GM21390 (cell line): ENCODE measurements around the gene CHD2.
A peak's percentile ranks its signal among the peaks of the same experiment; 100 is the strongest.

Experiments
- ATAC-seq: cut with Tn5 transposase; IDR thresholded peaks from one replicate; pipeline ENCODE4 v1.9.1; 2021; ENCODE audit not compliant: unreplicated experiment

Gene CHD2

DNA sequence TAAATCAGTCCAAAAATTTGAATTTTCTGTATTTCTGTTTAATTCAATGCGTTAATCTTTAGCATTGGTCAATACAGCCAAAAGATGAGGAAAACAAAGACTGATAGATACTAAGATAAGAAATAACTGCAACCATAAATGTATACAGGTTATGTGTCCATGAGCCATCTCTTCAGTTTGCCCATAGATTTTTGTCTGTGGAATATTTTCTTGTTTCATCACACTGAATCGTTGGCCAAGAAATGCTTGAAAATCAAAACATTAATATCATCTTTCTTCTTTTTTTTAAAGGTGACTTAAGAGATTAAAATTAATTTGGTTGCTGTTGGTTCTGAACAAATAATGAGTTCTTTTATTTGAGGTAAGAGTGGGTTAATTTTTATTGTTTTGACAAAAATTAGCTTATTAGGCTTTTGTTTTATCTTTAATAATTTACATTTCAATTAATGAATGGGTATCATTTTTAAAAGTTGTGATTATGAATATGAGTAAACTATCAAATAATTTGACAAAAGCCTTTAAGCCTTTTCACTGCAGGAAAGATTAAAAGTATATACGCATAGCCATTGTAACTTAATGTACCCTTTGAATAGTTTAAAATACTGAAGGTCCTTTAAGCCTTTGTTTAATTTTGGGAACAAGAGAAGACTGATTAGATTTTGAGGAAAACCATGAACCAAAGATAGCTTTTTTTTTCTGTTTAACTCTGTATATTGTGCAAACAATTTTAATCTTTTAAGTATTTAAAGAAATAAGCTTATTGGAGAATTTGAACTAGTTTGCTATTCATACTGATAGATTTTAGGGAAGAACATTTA is 14.7 kb upstream of the CHD2 start:
- ATAC-seq = no peak

DNA sequence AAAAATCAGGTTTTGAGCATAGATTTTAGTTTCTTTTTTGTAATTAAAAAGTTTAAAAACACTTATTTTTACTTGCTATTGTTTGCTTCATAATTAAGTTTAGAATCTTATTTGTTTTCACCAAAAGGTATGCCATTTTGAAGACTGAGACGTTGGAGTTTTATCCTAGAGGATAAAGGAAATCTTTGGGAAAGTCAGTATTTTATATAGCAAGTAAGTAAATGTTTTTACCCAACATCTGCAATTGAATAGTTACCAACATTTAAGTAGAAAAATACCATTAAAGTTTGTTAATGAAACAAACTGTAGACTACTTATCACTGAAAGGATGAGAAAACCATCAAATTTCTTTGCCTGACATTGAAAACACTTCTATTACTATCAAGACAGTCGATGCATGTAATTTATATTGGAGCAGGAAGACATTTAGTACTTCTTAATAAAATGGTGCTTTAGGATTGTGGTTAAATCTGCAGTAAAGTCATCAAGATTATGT is 14.0 kb upstream of the CHD2 start:
- ATAC-seq = no peak

DNA sequence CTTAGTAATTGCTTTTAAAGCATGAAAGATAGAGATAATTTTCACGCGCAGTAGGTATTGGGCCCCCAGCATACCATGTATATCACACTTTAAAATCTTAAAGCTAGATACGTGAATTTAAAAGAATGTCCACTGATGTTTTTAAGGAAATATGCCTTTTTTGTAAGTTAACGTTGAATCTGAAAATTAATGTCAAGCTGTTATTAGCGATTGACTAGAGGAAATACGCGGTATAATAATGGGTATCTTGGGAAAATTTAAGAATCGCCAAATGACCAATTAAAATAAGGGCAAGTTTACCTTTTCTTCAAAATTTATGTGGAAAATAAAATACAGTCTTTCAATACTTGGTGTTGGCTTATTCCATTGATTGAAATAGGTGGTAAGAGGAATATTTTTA is 13.3 kb upstream of the CHD2 start:
- no peak for ATAC-seq

- no peak for ATAC-seq
Observed at GRCh38 chr15:92887869-92888268, 12.3 kb upstream of the CHD2 start.

- ATAC-seq = no peak
Observed at GRCh38 chr15:92889390-92890107, 10.6 kb upstream of the CHD2 start.

GRCh38 chr15:92891533-92892200 is 8.5 kb upstream of the CHD2 start:
- no peak for ATAC-seq

- no peak for ATAC-seq
Observed at GRCh38 chr15:92892201-92892555, 7.9 kb upstream of the CHD2 start.

- no peak for ATAC-seq
Observed at GRCh38 chr15:92893200-92893599, 6.9 kb upstream of the CHD2 start.

DNA sequence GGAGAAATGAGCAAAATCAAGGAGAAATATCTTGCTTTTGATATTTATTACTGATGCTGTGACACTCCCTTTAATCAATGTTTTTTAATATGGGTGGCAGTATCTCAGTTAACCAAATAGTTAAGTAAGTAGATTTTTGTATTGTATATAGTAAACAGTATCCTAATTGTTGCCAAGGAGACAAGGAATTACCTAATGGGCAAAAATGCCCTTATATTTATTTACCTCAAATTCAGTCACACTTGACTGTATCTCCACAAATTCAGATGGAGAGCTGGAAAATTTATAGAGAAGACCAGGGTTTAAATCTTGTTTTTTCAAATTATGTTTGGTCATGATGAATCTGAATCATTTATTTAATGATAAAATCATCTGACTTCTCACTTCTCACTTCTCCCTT is 3.6 kb upstream of the CHD2 start:
- no peak for ATAC-seq

GRCh38 chr15:92897620-92898019 is 2.5 kb upstream of the CHD2 start:
- ATAC-seq = no peak

DNA sequence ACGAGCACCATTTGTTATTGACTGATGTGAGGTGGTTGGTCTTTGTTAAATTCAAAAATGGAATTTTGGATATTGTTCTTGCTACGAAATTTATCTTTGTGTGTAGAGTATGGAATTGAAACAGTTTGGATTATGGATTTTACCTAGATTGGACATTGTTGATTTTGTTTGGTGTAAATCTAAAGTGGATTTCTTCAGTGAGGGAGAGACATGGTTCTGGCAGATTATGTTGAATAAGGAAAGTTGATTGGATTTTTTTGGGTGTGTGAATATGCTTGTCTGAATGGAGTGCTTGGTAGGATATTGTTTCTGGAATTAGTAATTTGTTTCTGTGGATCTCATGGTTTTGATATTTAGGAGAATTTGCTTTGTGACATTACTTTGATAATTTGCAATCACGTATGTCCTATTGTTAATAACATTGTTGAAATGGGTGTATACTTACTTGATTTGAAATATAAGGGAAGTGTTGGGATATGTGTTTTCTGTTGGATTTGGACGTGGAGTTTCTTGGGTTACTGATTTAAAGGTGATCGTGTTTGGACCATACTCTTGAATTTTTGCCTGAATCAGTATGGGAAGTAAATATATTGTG is 1.0 kb upstream of the CHD2 start:
- ATAC-seq = no peak

DNA sequence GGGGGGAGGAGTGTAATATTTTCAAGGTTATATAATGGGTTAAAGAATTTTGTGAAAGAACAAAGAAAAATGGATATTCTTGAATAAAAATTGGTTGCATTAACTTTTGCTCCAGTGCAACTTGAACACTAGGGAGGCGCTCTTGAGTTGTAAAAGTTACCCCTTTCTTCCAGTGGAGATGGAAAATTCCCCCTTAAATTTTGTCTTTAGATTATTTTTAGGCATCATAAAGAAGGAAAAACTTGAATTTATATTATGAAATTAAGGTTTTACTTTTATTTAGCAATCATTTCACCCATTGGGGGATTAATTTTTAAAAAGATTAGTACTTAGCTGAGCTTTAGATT is 550 bp upstream of the CHD2 start:
- no peak for ATAC-seq

DNA sequence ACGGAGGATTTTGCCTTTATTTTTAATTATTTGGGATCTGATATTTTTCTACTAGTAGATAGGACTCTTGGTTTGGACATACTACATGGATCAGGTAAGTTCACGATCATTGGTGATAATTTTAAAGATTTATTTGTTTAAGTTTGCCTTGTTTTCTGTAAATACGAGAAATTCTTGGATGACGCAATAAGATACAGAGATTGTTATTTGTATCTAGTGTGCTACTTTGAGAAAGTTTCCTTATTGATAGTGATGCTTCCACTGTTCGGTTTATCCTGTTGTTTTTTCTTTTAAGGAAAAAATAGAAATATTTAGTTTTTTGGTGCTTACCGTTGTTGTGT is 577 bp downstream of the CHD2 start:
- ATAC-seq = no peak

- no peak for ATAC-seq
Observed at GRCh38 chr15:92901072-92901761, 1.1 kb downstream of the CHD2 start.

DNA sequence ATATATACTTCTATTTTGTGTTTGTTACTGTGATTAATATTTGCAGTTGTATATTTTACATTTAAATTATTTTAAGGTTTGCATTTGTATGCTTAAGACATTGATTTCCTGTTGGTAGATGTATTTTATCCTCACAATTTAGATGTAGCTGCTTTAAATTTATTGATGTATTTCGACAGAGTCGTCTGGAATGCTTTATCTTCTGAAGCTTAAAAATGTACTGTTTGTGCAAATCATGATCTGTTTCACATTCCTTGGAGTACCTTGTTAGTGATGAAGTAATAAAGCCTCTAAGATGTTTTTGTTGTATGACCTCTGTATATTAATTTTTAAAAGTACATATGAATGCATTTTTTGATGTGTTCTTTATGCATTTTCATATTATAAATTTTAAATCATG is 1.9 kb downstream of the CHD2 start:
- no peak for ATAC-seq

DNA sequence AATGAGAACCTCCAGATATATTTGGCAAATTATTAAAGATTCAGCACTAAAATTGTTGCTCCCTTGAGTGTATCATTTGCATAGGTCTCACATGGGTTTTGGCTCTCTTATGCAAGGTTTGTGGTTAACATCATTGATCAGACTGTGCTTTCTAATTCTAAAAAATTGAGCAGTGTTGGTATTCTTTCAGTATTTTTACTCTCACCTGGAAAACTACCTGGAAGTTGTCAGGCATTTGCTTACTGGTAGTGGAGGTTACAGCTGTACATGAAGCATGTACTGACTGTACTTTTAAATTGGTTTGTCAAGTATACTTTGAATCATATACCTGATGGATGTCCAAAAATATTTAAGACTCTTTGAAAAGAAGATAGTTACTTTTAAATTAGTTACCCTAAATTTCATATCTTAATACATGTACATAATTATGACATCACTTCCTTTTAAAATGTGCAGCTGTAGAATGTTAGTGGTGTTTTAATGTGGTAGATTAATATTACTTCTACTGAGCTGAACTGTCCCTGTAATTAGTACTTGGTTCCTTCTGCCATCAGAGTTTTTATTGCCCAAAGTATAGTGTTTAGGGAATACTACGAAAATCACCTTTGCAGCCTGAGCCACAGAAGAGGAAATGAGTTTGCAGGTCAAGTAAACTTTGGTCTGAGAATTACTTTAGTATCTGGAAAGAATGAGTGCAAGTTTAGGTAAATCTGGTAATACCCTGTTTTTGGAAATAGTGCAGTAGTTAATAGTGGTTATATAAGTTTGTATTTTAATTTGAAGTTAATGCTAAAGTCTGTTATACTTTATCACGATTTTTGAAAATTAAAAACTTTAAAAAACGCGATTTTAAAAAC is 2.8 kb downstream of the CHD2 start:
- ATAC-seq = no peak

DNA sequence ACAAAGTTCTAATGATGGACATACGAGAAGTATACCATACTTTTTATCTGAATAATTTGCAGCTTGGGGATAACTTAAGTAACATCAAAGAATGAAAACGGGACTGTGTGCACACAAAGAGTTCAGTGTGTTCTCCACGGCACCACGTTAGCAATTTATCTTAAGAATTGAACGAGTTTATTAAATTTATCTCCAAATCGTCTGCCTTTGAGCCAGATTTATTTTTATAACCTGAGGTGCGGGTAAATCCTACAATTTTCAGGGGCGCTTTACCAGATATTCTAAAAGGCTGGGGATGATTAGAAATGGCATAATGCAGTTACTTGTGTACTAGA is 3.5 kb downstream of the CHD2 start:
- ATAC-seq = no peak

GRCh38 chr15:92903966-92904721 is 4.0 kb downstream of the CHD2 start:
- peak; percentile 79 for ATAC-seq

DNA sequence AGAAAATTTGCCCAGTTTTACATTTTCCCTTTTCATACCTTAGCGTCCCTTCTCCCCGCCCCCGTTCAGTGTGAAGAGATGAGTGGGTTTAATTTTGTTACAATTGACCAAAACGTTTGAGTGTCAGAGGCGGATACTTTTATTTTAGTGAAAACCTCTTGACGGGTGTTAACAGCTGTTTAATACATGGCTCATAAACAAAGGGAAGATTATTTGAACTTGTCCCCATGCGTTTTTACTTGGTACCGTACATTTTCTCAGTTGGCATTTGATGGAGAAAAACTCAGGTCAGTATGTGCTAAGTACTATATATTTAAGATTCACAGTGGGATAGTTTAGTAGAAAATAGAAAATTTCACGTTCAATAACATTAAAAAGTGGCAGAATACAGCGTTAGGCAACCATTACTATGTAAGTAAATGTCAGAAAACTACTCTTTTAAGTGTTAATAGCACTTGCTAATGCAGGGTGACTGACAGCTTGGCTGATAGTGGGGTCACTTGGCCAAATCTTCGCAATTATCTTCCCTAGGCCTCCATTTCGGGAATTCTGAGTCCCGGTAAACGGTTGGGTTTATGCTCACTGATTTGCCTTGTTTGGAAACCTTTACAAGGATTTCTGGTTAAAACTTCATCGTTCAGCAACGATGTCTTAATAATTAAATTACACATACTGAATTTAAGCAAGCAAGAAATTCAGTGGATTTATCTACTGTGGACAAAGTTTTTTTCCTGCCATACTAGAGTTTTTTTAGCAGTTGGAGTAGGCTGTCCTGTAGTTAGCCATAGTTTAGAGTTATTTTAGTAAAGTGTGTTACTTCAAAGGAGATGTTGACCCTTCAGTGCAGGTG is 4.8 kb downstream of the CHD2 start:
- no peak for ATAC-seq
